ENCODE measurements around the gene TDRD15. TPM values are rescaled to one million over a fixed set of nuclear protein-coding genes. Genes with fewer than 3 reads are reported as not detected.

Gene TDRD15
- total and polyA plus RNA-seq, 2 of the 4 experiments (the other 2 are of a cell fraction): not detected

- TF ChIP-seq MAFK (IDR thresholded peaks at IDR 0.05; ENCODE audit: low read depth, low read length) (no peak), CTCF (conservative IDR thresholded peaks at IDR 0.05; ENCODE audit: low read depth, low read length) (no peak), RAD21 (IDR thresholded peaks at IDR 0.05; ENCODE audit: low read length) (no peak), CEBPB (IDR thresholded peaks at IDR 0.05; ENCODE audit: low read depth, low read length) (no peak), ELK1 (IDR thresholded peaks at IDR 0.05; ENCODE audit: borderline replicate concordance, low read depth, low read length) (no peak), MXI1 (IDR thresholded peaks at IDR 0.05; ENCODE audit: borderline replicate concordance, low read depth, low read length) (no peak), POLR2A (IDR thresholded peaks at IDR 0.05; ENCODE audit: low read depth, low read length) (no peak), FOS (IDR thresholded peaks at IDR 0.05; ENCODE audit: low read depth, low read length) (no peak), USF2 (IDR thresholded peaks at IDR 0.05; ENCODE audit: low read depth, low read length) (no peak), SMC3 (IDR thresholded peaks at IDR 0.05; ENCODE audit: low read depth, low read length) (no peak), RFX5 (IDR thresholded peaks at IDR 0.05; ENCODE audit: low read depth, low read length) (no peak), BHLHE40 (IDR thresholded peaks at IDR 0.05; ENCODE audit: low read depth, low read length) (no peak)
- no peaks in the 10 kb centered on the region for H3K79me1 ChIP-seq (ENCODE audit: low read depth in 1 of 2, low read length in 2 of 2)
- dilution Hi-C loops (cut with HindIII; ENCODE audit: low sequenced_read_pairs, unreplicated experiment) (no loop called here), in situ Hi-C loops (cut with MboI; ENCODE audit: low sequenced_read_pairs) (no loop called here), intact Hi-C loops (cut with micrococcal nuclease) (no loop called here)
- H2BK15ac ChIP-seq (ENCODE audit: low read depth, low read length): no peak overlapping the region
- no peak overlapping the region for H3K4me3 ChIP-seq (ENCODE audit: insufficient read depth, low read depth, low read length)
- ChIA-PET CTCF (no interaction called here), POLR2A (ENCODE audit: unreplicated experiment) (no interaction called here)
- ATAC-seq (ENCODE audit: low read depth) (no peak), DNase-seq (no peak)
- no peak overlapping the region for H4K5ac ChIP-seq (ENCODE audit: low read depth, low read length)
- no peak overlapping the region for H3K18ac ChIP-seq (ENCODE audit: low read depth, low read length)
- no peaks in the 10 kb centered on the region for H3K27me3 ChIP-seq (ENCODE audit: control insufficient read depth, insufficient read depth, low read length)
- no peak overlapping the region for H3K9ac ChIP-seq (ENCODE audit: low read depth, low read length)
- no peak overlapping the region for H2AK5ac ChIP-seq (ENCODE audit: low read depth, low read length)
- no peak overlapping the region for H3K14ac ChIP-seq (replicated peaks; ENCODE audit: low read depth, low read length)
- no peak overlapping the region for H4K8ac ChIP-seq (ENCODE audit: low read depth in 2 of 2, low read length in 2 of 2)
- BruUV-seq (replicated peaks): no TSS peak
- H3K36me3 ChIP-seq (ENCODE audit: control insufficient read depth, insufficient read depth, low read length): no peaks in the 10 kb centered on the region
- no peak overlapping the region for H3K27ac ChIP-seq (ENCODE audit: insufficient read depth, low read length)
- no peak overlapping the region for H2AK9ac ChIP-seq (replicated peaks; ENCODE audit: low read depth, low read length, poor library complexity)
- H3K4me1 ChIP-seq (ENCODE audit: control insufficient read depth, insufficient read depth, low read length): no peaks in the 10 kb centered on the region
- no CpG with 5 or more reads among the region's 1 CpG for WGBS, 2 experiments (ENCODE audit: extremely low coverage in 2 of 2, insufficient read length in 1 of 2)
- H3K9me3 ChIP-seq (ENCODE audit: control insufficient read depth, insufficient read depth, low read length): no peaks in the 10 kb centered on the region
- H3K9me1 ChIP-seq (ENCODE audit: insufficient read depth, low read length): no peaks in the 10 kb centered on the region
- no peaks in the 10 kb centered on the region for H4K20me1 ChIP-seq (ENCODE audit: insufficient read depth, low read length)
- H4K91ac ChIP-seq (ENCODE audit: insufficient read depth, low read depth, low read length): no peak overlapping the region
- H3K23ac ChIP-seq (ENCODE audit: low read depth, low read length): no peak overlapping the region
- H2BK20ac ChIP-seq (ENCODE audit: low read depth, low read length): no peak overlapping the region
- H2BK5ac ChIP-seq (ENCODE audit: low read depth, low read length, poor library complexity, severe bottlenecking): no peak overlapping the region
- H3K56ac ChIP-seq (ENCODE audit: extremely low read depth, insufficient read depth, low read length): no peak overlapping the region
- H2AFZ ChIP-seq (replicated peaks; ENCODE audit: low read length, poor library complexity): no peak overlapping the region
- H3K4me2 ChIP-seq (ENCODE audit: low read depth, low read length): no peak overlapping the region
- H2BK120ac ChIP-seq (ENCODE audit: low read depth, low read length): no peak overlapping the region
- no peak overlapping the region for H3K4ac ChIP-seq (ENCODE audit: low read depth, low read length)
Measured at GRCh38 chr2:21095178-21095577, 28.6 kb upstream of the TDRD15 start.
